ENCODE measurements around the gene ADAMTS20.

DNA sequence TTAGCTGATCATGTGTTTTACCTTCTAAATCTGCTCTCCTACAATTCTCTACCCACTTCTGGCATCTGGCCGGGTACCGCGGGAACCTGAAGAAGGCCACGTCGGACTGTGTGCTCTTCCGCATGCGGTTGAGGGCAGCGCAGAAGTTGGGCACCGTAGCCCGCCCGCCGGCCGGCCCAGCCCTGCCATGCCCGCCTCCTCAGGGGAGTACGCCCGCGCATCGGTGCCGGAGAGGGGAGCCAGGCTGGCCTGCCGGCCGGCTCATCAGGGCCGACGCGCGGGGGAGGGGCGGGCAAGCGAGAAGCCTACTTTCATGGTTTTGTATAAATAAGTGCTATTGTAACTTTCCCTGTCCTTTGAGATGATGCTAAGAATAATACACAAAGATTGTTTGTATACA, 19.9 kb upstream of the ADAMTS20 start:
- TF ChIP-seq, protein P1, sequence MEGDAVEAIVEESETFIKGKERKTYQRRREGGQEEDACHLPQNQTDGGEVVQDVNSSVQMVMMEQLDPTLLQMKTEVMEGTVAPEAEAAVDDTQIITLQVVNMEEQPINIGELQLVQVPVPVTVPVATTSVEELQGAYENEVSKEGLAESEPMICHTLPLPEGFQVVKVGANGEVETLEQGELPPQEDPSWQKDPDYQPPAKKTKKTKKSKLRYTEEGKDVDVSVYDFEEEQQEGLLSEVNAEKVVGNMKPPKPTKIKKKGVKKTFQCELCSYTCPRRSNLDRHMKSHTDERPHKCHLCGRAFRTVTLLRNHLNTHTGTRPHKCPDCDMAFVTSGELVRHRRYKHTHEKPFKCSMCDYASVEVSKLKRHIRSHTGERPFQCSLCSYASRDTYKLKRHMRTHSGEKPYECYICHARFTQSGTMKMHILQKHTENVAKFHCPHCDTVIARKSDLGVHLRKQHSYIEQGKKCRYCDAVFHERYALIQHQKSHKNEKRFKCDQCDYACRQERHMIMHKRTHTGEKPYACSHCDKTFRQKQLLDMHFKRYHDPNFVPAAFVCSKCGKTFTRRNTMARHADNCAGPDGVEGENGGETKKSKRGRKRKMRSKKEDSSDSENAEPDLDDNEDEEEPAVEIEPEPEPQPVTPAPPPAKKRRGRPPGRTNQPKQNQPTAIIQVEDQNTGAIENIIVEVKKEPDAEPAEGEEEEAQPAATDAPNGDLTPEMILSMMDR (IDR thresholded peaks at IDR 0.05) = no peak
- TF ChIP-seq POLR2A (IDR thresholded peaks at IDR 0.05) = no peak
- no peak for TF ChIP-seq EP300 (IDR thresholded peaks at IDR 0.05)
- TF ChIP-seq POLR2AphosphoS5 (IDR thresholded peaks at IDR 0.05) = no peak
